Measurements from ENCODE around the gene PIP5K1B.

DNA sequence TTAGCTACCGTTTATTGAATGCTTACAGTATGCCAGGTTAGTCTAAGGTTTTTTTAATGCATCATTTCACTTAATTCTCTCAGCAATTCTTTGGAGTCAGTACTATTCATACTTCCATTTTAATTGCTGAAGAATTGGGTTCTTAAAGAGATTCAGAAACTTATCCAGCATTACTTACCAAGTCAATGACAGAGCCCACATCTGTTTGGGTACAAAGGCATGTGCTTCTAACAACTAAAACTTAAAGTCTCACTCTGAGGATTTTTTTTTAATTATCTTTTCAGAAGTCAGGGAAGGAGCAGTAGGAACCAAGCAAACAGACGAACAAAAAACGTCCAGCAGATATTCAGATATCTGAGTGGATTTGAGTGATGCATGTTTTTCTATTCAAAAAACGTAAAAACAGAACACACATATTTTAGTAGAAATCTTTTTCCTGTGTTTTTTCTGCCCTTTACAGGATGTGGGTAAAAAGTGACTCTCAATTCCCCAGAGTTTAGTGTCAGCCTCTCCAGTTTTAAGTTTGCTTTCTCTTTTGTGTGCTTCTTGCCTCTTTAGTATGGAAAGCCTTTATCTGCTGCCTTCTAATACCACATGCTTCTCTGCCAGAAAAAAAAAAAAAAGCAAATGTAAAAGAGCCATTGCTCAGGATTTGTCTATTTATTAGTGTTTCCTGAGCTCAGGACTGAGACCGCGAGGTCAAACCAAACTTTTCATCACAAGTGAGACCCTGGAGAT lies 190.9 kb downstream of the PIP5K1B start:
- TF ChIP-seq CTCF (IDR thresholded peaks at IDR 0.05): no peak
- TF ChIP-seq POLR2AphosphoS5 (IDR thresholded peaks at IDR 0.05; ENCODE audit: low read depth, low read length): no peak
- TF ChIP-seq TCF7L2 (IDR thresholded peaks at IDR 0.05; ENCODE audit: low read depth, low read length): no peak
- TF ChIP-seq REST (IDR thresholded peaks at IDR 0.05; ENCODE audit: insufficient read depth in 1 of 2, low read depth in 2 of 2, low read length in 1 of 2): no peak
- no peak for TF ChIP-seq SIN3A (IDR thresholded peaks at IDR 0.05; ENCODE audit: borderline replicate concordance, insufficient read depth, low read depth, low read length)
